Keratinocyte (primary cell): Measurements from ENCODE around the gene ZFR2. TPM values are rescaled to one million over a fixed set of nuclear protein-coding genes. Genes with fewer than 3 reads are reported as not detected.
"Not testable (repeated sequence)": the region's sequence is repeated elsewhere in the genome, so short reads cannot be mapped to it uniquely, and the experiment has no call there.

Experiments
- DNase-seq: peaks from one replicate; pipeline ENCODE4 v3.0.0-alpha.2; 2011; ENCODE audit warnings: low read depth, missing footprints, low spot score
- FAIRE-seq: peaks from 2 replicates; lab custom pipeline; 2011; peaks lifted over from hg19 to GRCh38; lab: Jason Lieb, UNC
- H2AFZ ChIP-seq: 2 replicates; pipeline ENCODE4 v1.6.0; 2012; ENCODE audit warnings: low read length, control low read depth, inconsistent platforms; ENCODE audit not compliant: control insufficient read depth
- H3K27ac ChIP-seq: 2 replicates; pipeline ENCODE4 v1.5.1; 2011; ENCODE audit warnings: low read length; ENCODE audit not compliant: control insufficient read depth, insufficient read depth
- H3K27me3 ChIP-seq: 3 replicates; pipeline ENCODE4 v1.6.0; 2011; ENCODE audit warnings: low read length; ENCODE audit not compliant: control insufficient read depth, insufficient read depth; ENCODE audit errors: extremely low read depth
- H3K36me3 ChIP-seq, 2 experiments: 2 replicates in 1 of 2; 3 replicates in 1 of 2; pipeline ENCODE4 v1.5.1; 2011; ENCODE audit warnings: low read length in 2 of 2, mild to moderate bottlenecking in 1 of 2; ENCODE audit not compliant: control insufficient read depth in 2 of 2, insufficient read depth in 2 of 2; ENCODE audit errors: extremely low read depth in 1 of 2
- H3K4me1 ChIP-seq: 3 replicates; pipeline ENCODE4 v1.5.1; 2011; ENCODE audit warnings: low read length; ENCODE audit not compliant: control insufficient read depth, insufficient read depth; ENCODE audit errors: extremely low read depth
- H3K4me2 ChIP-seq: 3 replicates; pipeline ENCODE4 v1.6.0; 2011; ENCODE audit warnings: low read depth, low read length; ENCODE audit not compliant: control insufficient read depth, insufficient read depth; ENCODE audit errors: extremely low read depth
- H3K4me3 ChIP-seq, 3 experiments: fragments of 200-600 bp in 1 of 3; sonication (generic) in 1 of 3; 2 replicates in 2 of 3; 3 replicates in 1 of 3; pipeline ENCODE4 v1.5.1; 2011 to 2016; ENCODE audit warnings: low read length in 3 of 3, mild to moderate bottlenecking in 3 of 3, control low read depth in 2 of 3, inconsistent platforms in 1 of 3, low read depth in 1 of 3, mixed read lengths in 1 of 3, mixed run types in 1 of 3, moderate library complexity in 1 of 3; ENCODE audit not compliant: control insufficient read depth in 2 of 3, insufficient read depth in 2 of 3; ENCODE audit errors: extremely low read depth in 1 of 3
- H3K79me2 ChIP-seq: 2 replicates; pipeline ENCODE4 v1.6.0; 2012; ENCODE audit warnings: low read length; ENCODE audit not compliant: control insufficient read depth, insufficient read depth
- H3K9ac ChIP-seq: 3 replicates; pipeline ENCODE4 v1.6.0; 2011; ENCODE audit warnings: low read length; ENCODE audit not compliant: control insufficient read depth, insufficient read depth; ENCODE audit errors: extremely low read depth
- H3K9me1 ChIP-seq: 3 replicates; pipeline ENCODE4 v1.6.0; 2011; ENCODE audit warnings: low read length; ENCODE audit not compliant: control insufficient read depth, insufficient read depth; ENCODE audit errors: extremely low read depth
- H3K9me3 ChIP-seq: 2 replicates; pipeline ENCODE4 v1.5.1; 2012; ENCODE audit warnings: low read depth, low read length; ENCODE audit not compliant: control insufficient read depth
- H4K20me1 ChIP-seq: 3 replicates; pipeline ENCODE4 v1.6.0; 2011; ENCODE audit warnings: low read length; ENCODE audit not compliant: control insufficient read depth, insufficient read depth; ENCODE audit errors: extremely low read depth
- EZH2 ChIP-seq: IDR thresholded peaks from one replicate; pipeline ENCODE4 v1.6.1; 2012; ENCODE audit warnings: inconsistent platforms, mild to moderate bottlenecking, low read length, moderate library complexity
- dilution Hi-C: fragments of 300-500 bp; cut with MboI; formaldehyde crosslinking; loops from one replicate; pipeline ENCODE4 v1.7.0; 2020; ENCODE audit warnings: low sequenced_read_pairs; ENCODE audit not compliant: extremely low pct_ligation_motif_present
- polyA plus RNA-seq, 5 experiments: library from polyadenylated mRNA; depleted of rRNA in 3 of 5; stranded (reverse) in 3 of 5; stranded (forward) in 1 of 5; unstranded in 1 of 5; fragments of >200 nt; gene quantifications; 1 replicate in 1 of 5; 2 replicates in 3 of 5; 3 replicates in 1 of 5; pipeline versions ENCODE4 v1.2.1 to v1.2.3, GENCODE V29; 2011 to 2012; ENCODE audit warnings: missing spikeins in 2 of 5, low read depth in 1 of 5, low replicate concordance in 1 of 5
- TF ChIP-seq, protein P1 (sequence below), 3 experiments: IDR thresholded peaks in 1 of 3; conservative IDR thresholded peaks in 1 of 3; optimal IDR thresholded peaks in 1 of 3; 2 replicates in 2 of 3; 3 replicates in 1 of 3; pipeline versions ENCODE3 to v1.5.1; 2011; ENCODE audit warnings: low read length in 3 of 3, mild to moderate bottlenecking in 3 of 3, moderate library complexity in 2 of 3, control low read depth in 1 of 3, inconsistent platforms in 1 of 3; ENCODE audit not compliant: insufficient read depth in 2 of 3; ENCODE audit errors: extremely low read depth in 1 of 3

ZFR2 gene
- polyA plus RNA-seq, 1 donor (not counting 4 experiments of a cell fraction or from before 2014, with no cell fraction given): not detected

DNA sequence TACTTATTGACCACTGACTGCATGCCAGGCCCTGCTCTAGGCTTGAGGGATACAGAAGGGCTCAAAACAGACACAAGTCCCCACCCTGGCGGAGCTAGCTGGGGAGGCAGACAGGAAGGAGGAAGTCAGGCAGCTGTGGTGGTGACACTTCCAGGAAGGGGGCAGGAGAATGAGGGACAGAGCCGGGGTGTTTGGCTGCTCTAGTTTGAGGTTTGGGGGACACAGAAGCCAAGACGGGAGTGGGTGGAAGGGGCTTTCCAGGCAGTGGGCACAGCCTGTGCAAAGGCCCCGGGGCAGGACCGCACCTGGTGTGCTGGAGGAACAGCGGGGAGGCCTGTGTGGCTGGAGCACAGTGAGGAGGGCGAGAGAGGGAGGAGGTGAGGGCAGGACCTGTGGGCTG lies 102.3 kb downstream of the ZFR2 start:
- Histone ChIP-seq H3K4me3 (no peak overlapping the region), H3K27me3 (peaks cover 7% of the 10 kb centered on the region), H3K27ac (no peak overlapping the region), H3K4me1 (peaks cover 5% of the 10 kb centered on the region), H2AFZ (no peak overlapping the region), H3K9me3 (no peaks in the 10 kb centered on the region), H3K4me2 (no peak overlapping the region), H3K79me2 (peaks cover 3% of the 10 kb centered on the region), H4K20me1 (no peaks in the 10 kb centered on the region), H3K9ac (no peak overlapping the region), H3K36me3 (peaks cover 5 to 6% of the 10 kb centered on the region in 2 experiments), H3K9me1 (no peaks in the 10 kb centered on the region)
- TF ChIP-seq, protein P1, sequence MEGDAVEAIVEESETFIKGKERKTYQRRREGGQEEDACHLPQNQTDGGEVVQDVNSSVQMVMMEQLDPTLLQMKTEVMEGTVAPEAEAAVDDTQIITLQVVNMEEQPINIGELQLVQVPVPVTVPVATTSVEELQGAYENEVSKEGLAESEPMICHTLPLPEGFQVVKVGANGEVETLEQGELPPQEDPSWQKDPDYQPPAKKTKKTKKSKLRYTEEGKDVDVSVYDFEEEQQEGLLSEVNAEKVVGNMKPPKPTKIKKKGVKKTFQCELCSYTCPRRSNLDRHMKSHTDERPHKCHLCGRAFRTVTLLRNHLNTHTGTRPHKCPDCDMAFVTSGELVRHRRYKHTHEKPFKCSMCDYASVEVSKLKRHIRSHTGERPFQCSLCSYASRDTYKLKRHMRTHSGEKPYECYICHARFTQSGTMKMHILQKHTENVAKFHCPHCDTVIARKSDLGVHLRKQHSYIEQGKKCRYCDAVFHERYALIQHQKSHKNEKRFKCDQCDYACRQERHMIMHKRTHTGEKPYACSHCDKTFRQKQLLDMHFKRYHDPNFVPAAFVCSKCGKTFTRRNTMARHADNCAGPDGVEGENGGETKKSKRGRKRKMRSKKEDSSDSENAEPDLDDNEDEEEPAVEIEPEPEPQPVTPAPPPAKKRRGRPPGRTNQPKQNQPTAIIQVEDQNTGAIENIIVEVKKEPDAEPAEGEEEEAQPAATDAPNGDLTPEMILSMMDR (optimal IDR thresholded peaks at IDR 0.05 in 1 of 3, IDR thresholded peaks at IDR 0.05 in 1 of 3, conservative IDR thresholded peaks at IDR 0.05 in 1 of 3; ENCODE audit: extremely low read depth in 1 of 3, insufficient read depth in 2 of 3, low read length in 3 of 3): no peak
- TF ChIP-seq EZH2: no peak
- no peak for DNase-seq
- FAIRE-seq: no peak
- dilution Hi-C loops: no loop called here

DNA sequence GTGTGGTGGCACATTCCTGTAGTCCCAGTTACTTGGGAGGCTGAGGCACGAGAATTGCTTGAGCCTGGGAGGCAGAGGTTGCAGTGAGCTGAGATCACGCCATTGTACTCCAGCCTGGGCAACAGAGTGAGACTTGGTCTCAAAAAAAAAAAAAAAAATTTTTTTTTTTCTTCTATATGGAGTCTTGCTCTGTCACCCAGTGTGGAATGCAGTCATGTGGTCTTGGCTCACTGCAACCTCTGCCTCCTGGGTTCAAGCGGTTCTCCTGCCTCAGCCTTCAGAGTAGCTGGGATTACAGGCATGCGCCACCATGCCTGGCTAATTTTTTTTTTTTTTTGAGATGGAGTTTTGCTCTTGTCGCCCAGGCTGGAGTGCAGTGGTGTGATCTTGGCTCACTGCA lies 103.1 kb downstream of the ZFR2 start:
- H3K9me3 ChIP-seq, H3K4me1 ChIP-seq, H3K36me3 ChIP-seq, H3K4me2 ChIP-seq, DNase-seq, H3K27ac ChIP-seq, FAIRE-seq, H3K9me1 ChIP-seq, H3K9ac ChIP-seq, H4K20me1 ChIP-seq, dilution Hi-C loops, H3K27me3 ChIP-seq, H2AFZ ChIP-seq, H3K4me3 ChIP-seq, H3K79me2 ChIP-seq: not testable (repeated sequence)

DNA sequence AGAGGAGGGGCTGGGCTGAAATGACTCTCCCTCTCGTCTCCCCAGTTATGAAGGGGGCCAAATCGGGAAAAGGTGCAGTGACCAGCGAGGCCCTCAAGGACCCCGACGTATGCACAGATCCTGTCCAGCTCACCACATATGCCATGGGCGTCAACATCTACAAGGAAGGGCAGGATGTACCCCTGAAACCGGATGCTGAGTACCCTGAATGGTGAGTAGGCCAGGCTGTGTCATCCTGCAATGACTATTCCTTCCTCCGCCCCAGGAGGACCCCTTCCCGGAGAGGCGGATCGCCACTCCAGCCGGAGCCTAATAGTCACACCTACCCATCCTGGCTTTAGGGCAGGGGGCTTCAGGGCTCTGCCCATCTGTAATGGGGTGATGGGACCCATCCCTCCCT lies 103.7 kb downstream of the ZFR2 start:
- dilution Hi-C loops: no loop called here
- Histone ChIP-seq H3K36me3 (peaks cover 5 to 6% of the 10 kb centered on the region in 2 experiments), H3K27ac (no peak overlapping the region), H2AFZ (no peak overlapping the region), H3K9me1 (no peaks in the 10 kb centered on the region), H3K4me2 (no peak overlapping the region), H3K4me3 (no peak overlapping the region), H3K4me1 (peaks cover 9% of the 10 kb centered on the region), H4K20me1 (no peaks in the 10 kb centered on the region), H3K27me3 (no peaks in the 10 kb centered on the region), H3K9ac (no peak overlapping the region), H3K79me2 (peaks cover 14% of the 10 kb centered on the region), H3K9me3 (no peaks in the 10 kb centered on the region)
- DNase-seq (no peak), FAIRE-seq (no peak)
- TF ChIP-seq, protein P1 (optimal IDR thresholded peaks at IDR 0.05 in 1 of 3, IDR thresholded peaks at IDR 0.05 in 1 of 3, conservative IDR thresholded peaks at IDR 0.05 in 1 of 3; ENCODE audit: extremely low read depth in 1 of 3, insufficient read depth in 2 of 3, low read length in 3 of 3): no peak
- no peak for TF ChIP-seq EZH2
